ENCODE results near the gene COL13A1.

COL13A1 gene

DNA sequence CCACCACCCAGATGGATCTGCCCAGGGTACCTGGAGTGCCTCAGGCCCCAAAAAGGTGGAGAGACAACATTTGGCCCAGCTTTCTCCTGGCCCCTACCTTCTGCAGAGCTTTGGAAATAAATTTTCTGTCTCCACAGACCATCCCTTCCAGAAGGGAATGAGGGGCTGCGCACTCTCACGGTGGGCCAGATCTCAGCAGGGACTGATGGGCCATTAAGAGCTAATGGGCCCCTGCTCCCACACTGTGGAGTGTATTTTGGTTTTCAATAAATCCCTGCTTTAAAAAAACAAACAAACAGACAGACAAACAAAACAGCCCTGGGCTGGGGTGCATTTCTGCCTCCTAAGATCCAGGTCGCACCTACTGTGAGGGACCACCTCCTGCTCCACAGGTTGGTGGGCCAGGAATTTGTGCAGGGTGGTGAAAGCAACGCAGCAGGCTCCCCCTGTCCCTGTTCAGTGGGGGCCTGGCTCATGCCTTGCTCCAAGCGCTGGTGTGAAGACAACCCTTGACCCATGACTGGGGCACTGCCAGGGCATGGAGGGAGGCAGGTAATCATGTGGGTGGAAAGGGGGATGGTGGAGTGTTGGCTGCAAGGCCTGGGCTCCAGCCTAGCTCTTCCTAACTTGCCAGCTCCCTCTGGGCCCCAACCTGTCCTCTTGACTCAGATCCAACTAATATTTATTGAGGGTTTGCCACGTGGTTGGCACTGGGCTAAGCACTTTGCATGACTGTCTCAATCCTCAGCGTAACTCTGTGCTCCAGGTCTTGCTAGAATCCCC, 88.5 kb downstream of the COL13A1 start:
- TF ChIP-seq, protein P1, sequence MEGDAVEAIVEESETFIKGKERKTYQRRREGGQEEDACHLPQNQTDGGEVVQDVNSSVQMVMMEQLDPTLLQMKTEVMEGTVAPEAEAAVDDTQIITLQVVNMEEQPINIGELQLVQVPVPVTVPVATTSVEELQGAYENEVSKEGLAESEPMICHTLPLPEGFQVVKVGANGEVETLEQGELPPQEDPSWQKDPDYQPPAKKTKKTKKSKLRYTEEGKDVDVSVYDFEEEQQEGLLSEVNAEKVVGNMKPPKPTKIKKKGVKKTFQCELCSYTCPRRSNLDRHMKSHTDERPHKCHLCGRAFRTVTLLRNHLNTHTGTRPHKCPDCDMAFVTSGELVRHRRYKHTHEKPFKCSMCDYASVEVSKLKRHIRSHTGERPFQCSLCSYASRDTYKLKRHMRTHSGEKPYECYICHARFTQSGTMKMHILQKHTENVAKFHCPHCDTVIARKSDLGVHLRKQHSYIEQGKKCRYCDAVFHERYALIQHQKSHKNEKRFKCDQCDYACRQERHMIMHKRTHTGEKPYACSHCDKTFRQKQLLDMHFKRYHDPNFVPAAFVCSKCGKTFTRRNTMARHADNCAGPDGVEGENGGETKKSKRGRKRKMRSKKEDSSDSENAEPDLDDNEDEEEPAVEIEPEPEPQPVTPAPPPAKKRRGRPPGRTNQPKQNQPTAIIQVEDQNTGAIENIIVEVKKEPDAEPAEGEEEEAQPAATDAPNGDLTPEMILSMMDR (IDR thresholded peaks at IDR 0.05; ENCODE audit: insufficient read depth, low read length, poor library complexity, severe bottlenecking): no peak

DNA sequence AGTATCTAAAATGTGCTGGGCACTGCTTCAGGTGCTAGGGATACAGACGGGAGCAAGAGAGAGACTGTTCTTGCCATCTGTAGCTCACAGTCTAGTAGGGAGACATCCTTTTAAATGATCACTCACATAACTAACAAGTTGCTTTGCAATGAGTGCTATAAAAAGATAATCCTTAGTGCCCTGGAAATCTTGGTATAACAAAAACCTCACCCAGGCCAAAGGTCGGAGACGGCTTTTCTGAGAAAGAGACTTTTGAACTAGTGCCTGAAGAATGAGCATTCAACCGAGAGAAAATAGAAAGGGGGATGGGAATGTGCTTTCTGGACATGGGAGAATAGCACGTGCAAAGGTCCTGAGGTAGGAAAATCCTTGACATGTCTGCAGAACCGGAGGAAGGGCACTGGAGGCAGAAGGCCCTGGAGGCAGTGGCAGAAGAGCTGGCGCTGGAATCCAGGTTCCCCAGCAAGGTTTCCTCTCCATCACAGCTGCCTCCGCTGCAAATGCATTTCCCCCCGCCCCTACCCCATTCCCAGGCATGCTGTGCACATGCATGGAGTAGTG, 89.4 kb downstream of the COL13A1 start:
- H3K4me3 ChIP-seq (replicated peaks; ENCODE audit: low read depth, low read length): no peak overlapping the region
- TF ChIP-seq, protein P1 (IDR thresholded peaks at IDR 0.05; ENCODE audit: insufficient read depth, low read length, poor library complexity, severe bottlenecking): no peak

More for the DNA sequence above, 88.5 kb downstream of the COL13A1 start:
- Histone ChIP-seq H3K36me3 (ENCODE audit: control insufficient read depth, insufficient read depth, low read length) (no peaks in the 10 kb centered on the region), H3K4me3 (replicated peaks; ENCODE audit: low read depth, low read length) (no peak overlapping the region), H3K27me3 (replicated peaks; ENCODE audit: control insufficient read depth, insufficient read depth, low read length) (no peaks in the 10 kb centered on the region; the same call in 1 of the 2 replicates)
- no peak for DNase-seq (ENCODE audit: extremely low read depth, insufficient read length)

GRCh38 chr10:69892406-69892805, 90.7 kb downstream of the COL13A1 start:
- H3K4me3 ChIP-seq (replicated peaks; ENCODE audit: low read depth, low read length): no peak overlapping the region
- H3K36me3 ChIP-seq (ENCODE audit: control insufficient read depth, insufficient read depth, low read length): no peaks in the 10 kb centered on the region
- TF ChIP-seq, protein P1 (IDR thresholded peaks at IDR 0.05; ENCODE audit: insufficient read depth, low read length, poor library complexity, severe bottlenecking): no peak

More for the DNA sequence above, 89.4 kb downstream of the COL13A1 start:
- DNase-seq (ENCODE audit: extremely low read depth, insufficient read length): no peak
- H3K36me3 ChIP-seq (ENCODE audit: control insufficient read depth, insufficient read depth, low read length): no peaks in the 10 kb centered on the region
- no peaks in the 10 kb centered on the region; the same call in none of the 2 replicates for H3K27me3 ChIP-seq (replicated peaks; ENCODE audit: control insufficient read depth, insufficient read depth, low read length)

GRCh38 chr10:69892816-69893215, 91.1 kb downstream of the COL13A1 start:
- no peaks in the 10 kb centered on the region for H3K36me3 ChIP-seq (ENCODE audit: control insufficient read depth, insufficient read depth, low read length)
- DNase-seq (ENCODE audit: extremely low read depth, insufficient read length): no peak
- TF ChIP-seq, protein P1 (IDR thresholded peaks at IDR 0.05; ENCODE audit: insufficient read depth, low read length, poor library complexity, severe bottlenecking): no peak
- H3K27me3 ChIP-seq (replicated peaks; ENCODE audit: control insufficient read depth, insufficient read depth, low read length): no peaks in the 10 kb centered on the region; the same call in none of the 2 replicates
- no peak overlapping the region for H3K4me3 ChIP-seq (replicated peaks; ENCODE audit: low read depth, low read length)

More at GRCh38 chr10:69892406-69892805, 90.7 kb downstream of the COL13A1 start:
- DNase-seq (ENCODE audit: extremely low read depth, insufficient read length): no peak
- H3K27me3 ChIP-seq (replicated peaks; ENCODE audit: control insufficient read depth, insufficient read depth, low read length): no peaks in the 10 kb centered on the region; the same call in none of the 2 replicates

DNA sequence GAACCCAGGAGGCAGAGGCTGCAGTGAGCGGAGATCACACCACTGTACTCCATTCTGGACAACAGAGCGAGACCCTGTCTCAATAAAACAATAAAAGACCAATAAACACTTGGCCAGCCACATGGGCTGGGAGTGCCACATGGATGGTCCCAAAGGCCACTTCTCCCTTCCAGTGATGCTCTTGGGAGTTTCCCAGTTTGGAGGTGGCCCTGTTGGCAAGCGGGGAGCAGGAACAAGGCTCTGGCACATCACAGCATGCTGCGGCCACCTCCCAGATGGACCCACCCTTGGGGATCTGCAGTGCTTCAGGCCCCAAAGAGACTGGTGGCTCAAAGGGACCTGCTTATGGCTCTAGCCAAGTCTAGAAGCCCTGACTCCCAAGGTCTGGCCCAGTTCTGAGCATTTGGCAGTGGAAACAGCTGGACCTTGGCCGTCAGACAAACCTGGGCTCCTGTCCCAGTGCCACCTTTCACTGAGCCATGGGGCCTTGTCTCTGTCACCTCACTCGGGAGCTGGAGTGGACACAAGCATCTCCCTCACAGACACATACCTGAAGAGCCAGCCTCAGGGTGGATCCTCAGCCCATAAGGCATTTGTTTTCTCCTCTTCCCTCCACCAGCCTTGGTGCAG, 91.7 kb downstream of the COL13A1 start:
- H3K27me3 ChIP-seq (replicated peaks; ENCODE audit: control insufficient read depth, insufficient read depth, low read length): no peaks in the 10 kb centered on the region; the same call in none of the 2 replicates
- H3K4me3 ChIP-seq (replicated peaks; ENCODE audit: low read depth, low read length): no peak overlapping the region
- no peaks in the 10 kb centered on the region for H3K36me3 ChIP-seq (ENCODE audit: control insufficient read depth, insufficient read depth, low read length)
- DNase-seq (ENCODE audit: extremely low read depth, insufficient read length): no peak
- TF ChIP-seq, protein P1 (IDR thresholded peaks at IDR 0.05; ENCODE audit: insufficient read depth, low read length, poor library complexity, severe bottlenecking): no peak
